ENCODE measurements around the gene KCNQ5.
"Not testable (repeated sequence)": the region's sequence is repeated elsewhere in the genome, so short reads cannot be mapped to it uniquely, and the experiment has no call there.

Gene KCNQ5

DNA sequence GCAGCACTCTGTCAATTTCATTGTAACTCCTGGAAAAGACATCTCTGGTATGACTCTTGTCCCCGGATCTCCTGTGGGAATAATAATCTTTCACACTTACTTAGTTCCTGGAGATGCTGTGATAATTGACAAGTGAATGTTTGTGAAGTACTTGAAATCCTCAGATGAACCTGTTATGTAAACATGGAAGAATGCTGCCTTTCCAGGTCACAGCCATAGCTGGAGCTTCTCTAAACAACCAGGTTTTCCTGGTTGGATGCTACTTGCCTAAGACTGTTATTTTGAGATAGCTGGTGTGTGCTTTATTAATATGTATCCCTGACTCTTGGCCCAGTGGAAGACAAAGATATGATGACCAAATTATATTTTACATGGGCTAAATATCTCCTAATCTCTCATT is 228.6 kb downstream of the KCNQ5 start:
- DNase-seq, result no peak

DNA sequence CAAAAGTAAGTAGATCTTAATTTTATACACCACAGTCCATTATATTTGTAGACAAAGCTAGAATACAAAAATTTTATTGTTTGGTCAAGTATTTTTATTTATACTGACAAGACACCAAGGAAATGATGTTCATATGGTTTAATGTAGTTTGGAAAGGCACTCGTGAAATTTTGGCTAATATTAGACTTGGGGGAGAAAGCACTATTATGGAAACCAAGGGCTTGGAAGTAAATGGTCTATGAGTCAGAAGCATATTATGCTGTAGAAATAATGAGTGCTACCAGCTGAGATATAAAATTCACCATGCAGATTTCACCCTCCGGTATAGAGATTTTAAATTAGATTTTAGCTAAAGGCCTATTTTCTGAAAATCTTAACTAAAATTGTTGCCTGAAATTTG is 233.6 kb downstream of the KCNQ5 start:
- DNase-seq, result no peak

DNA sequence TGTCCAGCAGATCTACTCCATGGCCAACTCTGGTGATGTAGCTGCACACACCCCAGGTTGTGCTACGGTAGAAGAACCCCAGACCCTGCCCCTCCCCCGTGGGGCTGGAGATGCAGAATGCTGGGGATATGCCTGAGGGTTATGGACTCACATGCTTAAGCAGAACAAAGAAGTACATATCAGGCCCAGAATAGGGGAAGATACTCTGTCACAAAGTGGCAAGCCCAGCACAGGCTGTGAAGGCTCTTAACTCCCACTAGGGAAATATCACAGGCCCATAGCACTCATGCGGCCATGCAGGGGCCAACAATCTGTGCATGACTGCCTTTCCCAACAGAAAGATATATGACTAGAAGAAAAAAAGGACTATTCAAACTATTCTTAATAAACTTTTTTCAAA is 234.9 kb downstream of the KCNQ5 start:
- DNase-seq, result no peak

DNA sequence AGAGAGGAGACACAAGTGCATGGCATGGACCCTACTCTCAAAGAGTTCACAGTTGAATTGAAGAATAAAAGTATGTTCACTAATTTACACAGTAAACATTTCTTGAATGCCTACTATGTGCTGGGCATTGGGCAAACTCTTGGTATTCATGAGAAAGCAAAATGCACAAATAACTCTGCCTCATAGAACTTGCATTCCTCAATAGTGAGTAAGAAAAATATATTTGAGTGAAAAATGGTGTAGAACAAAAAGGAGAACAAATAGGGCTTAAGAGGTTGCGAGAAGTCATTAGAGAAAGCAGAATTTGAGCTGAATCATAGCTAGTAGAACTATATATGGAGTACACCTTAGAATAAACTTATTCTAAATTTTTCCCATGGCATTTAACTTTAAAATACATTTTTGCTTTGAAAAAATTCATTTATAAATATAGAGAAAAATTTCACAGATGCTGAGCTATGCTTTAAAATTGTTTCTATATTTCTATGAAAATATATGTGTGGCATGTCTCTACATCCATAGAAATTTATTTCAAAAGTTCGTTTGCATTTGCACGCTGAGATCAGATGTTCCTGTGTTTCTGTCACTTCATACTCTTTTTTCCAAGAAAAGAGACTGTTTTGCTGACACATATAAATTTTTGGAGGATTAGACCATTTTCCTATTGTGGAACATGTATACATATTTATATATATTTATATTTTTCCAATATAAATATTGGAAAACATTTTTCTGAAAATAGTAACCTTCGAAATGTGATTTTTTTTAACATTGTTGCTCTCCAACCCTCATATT is 236.1 kb downstream of the KCNQ5 start:
- DNase-seq, result no peak

DNA sequence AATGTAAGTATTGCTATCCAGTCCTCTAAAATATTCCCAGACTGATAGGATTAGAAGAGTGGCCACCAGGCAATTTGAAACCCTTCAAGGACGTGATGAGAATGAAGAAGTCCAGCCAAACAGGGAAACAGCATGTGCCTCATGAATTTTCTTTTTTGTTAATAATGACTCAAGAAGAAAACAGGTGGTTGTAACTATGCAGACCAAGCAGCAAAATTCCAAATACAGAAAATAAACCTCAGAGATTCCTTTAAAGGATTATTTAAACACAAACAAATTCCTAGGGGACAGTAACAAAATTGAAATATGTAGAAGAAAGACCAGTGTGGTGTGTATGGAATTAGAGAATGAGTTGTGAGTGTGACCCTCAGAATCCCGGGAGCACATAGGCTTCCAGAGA is 239.2 kb downstream of the KCNQ5 start:
- no peak for DNase-seq

DNA sequence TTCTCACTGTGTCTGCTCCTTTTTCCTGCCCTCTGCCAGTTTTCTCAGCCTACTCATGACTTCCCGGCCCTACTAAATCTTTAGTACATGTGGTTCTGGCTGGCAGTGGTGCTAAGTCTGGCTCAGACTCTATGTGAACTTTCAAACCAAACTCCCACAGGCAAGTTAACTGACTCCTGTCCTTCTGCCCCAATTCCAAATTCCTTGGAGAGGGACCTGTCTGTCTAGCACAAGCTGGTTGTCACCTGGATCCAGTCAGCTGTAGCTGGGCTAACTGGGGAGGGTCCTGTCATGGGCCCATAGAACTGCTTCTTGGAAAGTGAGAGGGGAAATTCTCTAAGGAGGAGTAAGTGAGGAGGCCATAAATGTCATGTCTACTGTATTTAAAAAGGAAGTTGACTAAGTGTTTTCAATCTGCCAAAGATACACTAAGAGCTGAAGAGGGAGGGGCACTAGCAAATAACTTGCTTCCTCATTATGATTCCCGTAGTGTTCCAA is 240.1 kb downstream of the KCNQ5 start:
- no peak for DNase-seq

DNA sequence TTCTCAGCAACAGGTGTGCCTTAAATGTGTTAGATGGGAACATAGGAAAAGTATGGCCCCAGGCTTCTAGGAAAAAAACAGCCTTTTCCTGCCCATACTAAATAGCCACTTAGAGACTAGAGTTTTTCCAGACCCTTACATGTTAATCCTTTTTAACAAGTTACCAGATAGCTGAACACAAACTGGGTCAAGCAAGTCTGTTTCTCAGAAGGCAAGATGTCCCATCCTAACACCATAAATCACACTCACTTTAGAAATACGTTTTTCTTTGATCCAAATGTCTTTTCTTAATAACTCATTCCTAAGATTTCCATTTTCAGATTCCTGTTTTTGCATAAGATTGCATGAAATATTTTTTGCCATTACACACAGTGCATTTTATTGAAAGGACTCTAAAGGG is 241.3 kb downstream of the KCNQ5 start:
- no peak for DNase-seq

DNA sequence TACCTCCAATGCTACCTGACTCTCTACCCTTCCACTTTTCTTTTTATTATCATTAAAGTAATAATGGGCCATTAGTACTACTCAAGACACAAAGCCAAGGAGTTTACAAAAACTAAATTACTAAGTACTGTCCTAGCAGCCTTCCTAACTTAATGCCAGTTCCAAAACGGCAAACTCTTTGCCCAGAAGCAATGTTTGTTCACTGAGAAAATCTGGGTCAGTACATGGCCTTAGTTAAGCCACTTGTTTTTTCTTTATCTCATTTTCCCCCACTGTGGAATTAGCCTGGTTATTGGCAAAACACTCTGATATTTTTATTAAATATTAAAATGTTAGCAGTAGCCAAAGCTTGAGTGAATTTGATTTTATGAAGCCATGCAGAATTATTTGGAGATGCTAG is 242.4 kb downstream of the KCNQ5 start:
- no peak for DNase-seq

DNA sequence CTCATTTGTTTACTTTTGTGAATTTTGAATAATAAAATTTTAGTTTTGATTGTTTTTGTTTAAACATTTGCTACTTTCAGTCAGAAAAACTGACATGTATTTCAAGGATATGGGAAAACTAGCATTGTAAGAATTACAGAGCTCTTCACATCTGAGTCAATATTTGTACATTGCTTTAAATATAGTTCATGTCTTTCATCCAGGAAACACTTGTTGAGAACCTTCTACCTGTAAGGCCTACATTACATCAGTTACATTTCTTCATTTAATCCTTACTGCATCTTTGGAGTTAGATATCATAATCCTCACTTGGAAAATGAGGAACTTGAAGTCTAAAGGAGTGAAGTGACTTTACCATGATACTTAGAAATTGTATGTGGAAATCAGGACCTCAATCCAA is 242.9 kb downstream of the KCNQ5 start:
- DNase-seq, result no peak

DNA sequence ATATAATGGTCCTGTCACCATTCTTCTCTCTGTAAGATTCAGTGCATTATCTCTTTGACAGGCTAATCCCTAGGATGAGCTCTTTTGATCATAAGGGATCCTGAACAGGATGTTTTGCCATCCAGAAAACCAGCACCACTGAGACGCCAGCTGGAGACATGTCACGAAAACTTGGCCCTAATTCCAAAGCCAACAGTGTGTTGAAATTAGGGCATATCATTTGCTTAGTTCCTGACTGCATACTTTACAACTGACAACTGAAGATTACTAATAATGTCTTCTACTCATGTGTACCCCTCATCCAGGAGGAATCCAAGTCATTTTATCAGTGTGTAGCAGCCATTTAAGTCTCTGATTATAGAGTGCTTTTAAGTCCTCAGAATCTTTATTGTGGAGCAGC is 243.6 kb downstream of the KCNQ5 start:
- no peak for DNase-seq

DNA sequence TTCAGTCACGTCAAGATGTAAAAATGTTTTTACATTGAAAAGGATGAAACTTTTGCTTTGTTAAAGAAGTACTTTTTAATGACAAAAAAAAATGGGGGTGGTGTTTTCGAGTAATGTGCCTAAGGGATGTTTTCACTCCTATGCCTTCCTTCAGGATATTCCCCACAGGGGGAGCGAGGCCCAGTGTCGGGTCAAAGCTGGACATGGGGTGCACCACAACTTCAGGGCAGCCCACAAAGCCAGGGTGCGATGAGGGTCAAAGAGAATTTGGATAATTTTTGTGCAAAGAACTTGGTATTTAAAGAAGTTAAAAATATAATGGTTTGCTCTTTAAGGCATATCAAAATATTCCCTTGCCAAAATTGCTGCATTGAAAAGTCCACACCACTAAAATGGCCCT is 247.8 kb downstream of the KCNQ5 start:
- no peak for DNase-seq

DNA sequence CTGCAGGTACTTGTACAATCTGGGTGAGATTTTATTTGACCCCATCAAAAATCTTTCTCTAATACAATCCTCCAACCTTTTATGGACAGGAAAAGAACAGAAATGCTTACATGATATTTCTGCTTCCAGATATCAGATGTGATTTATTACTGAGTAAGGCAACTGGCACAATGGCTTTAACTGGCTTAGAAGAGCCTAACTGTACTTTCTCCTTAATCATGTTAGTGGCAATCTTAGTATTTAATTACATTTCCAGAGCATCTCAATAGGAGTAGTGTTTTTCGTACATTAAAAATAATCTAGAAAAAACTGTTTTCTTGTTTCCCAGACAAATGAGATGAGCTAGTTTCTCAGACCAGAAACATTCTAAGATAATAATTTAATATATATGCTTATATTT is 251.6 kb downstream of the KCNQ5 start:
- no peak for DNase-seq

DNA sequence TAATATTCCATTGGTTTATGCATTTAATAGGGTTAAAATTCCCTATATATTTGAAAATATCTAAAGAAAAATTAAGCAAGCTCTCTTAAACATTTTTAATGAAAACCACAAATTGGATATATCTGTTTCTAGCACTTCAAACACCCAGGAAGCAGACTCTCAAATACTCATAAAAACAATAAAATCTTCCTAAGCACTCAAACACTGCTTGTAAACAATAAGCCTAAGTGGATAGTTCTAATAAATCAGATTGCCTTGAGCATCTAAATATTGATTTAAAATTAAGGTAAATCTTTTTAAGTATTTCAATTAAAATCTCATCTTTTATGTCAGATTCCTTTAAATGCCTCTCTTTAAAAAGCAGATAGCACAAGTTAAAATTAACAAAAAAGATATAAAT is 254.4 kb downstream of the KCNQ5 start:
- DNase-seq, result no peak

DNA sequence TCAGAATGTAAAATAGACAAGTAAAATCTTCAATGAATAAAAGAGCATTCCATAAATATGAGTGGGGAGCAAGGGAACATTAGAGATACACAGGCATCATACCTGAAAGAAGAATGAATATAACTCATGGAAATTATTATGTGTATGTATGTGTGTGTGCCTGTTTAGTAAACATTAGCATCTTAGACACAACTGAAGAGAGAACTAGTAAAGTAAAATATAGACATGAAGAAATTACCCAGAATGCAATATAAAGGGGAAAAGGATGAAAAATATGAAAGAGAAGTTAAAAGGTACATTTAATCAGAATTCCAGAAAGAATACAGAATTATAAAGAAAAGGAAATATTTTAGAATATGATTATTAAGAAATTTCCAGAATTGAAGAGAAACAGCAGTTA is 264.3 kb downstream of the KCNQ5 start:
- DNase-seq, result no peak

DNA sequence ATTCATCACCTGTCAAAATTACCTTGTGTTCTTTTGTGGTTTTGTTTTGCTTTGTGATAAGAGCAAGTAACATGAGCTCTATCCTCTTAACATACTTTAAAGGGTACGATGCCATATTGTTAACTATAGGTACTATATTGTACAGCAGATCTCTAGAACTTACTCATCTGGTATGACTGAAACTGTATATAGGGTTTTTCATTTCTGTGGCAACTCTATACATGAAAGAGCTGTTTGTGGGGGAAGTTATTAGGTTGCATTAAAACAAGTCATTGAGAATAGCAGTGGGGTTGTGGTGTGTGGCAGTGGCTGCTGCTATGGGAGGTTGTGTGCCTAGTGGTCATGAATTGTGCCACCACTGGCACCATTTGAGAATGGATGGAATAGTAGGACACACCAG is 268.4 kb downstream of the KCNQ5 start:
- DNase-seq, result no peak

DNA sequence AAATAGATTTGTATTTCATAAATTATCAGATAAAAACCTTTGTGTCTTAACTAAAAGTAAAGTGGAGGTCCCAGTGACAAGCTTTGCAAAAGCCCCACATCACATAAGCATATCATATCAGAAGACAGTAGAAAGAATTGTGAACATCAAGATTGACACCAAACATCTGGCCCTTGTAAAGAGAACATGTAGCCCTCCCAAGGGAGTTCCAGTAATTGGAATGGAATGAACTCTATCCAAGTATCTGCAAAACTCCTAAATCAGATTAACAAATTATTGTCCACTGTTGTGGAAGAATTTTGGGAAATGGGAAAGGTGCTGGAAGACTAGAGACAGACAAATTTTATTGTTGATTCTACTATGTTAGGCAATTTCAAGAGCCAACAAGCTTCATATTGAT is 268.8 kb downstream of the KCNQ5 start:
- DNase-seq, result no peak

DNA sequence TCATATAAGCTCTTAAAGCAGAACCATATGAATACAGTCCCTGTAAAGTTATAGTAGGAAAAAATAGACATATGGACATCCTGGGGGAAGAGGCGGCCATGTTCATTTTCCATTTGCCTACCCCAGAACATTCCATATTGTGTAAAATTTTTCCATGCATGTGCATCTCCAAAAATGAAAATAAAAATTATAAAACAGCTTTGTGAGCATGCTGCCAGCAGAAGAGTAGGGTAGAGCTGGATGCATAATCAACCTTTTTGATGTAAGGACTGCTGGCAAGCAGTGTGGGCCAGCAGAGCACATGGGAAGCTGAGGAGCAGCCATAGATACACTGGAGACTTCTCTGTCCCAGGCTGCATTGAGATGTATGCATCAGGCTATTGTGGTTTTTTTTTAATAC is 271.0 kb downstream of the KCNQ5 start:
- no peak for DNase-seq

DNA sequence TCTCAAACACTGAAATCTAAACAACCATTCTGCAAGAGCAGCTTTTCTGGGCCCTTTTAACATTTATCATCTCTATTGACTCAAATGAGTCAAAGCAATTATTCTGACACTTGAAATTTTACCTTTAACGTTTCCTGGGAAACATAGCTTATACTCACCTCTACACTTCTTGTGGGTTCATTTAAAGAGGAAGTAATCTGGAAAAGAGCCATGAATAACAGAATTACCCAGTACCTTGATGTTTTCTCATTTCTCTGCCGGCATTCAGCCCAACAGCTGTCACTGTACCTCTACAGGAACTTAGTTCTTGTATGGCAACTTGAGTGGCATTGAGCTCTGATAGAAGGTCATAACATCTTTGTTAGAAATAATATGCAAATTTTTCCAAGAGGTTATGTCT is 272.2 kb downstream of the KCNQ5 start:
- no peak for DNase-seq

DNA sequence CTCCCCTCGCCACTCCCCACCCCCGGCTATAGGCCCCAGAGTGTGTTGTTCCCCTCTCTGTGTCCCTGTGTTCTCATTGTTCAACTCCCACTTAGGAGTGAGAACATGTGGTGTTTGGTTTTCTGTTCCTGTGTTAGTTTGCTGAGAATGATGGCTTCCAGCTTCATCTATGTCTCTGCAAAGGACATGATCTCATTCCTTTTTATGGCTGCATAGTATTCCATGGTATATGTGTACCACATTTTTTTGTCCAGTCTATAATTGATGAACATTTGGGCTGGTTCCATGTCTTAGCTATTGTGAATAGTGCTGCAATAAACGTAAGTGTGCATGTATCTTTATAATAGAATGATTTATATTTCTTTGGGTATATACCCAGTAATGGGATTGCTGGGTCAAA is 276.4 kb downstream of the KCNQ5 start:
- not testable (repeated sequence) for DNase-seq

DNA sequence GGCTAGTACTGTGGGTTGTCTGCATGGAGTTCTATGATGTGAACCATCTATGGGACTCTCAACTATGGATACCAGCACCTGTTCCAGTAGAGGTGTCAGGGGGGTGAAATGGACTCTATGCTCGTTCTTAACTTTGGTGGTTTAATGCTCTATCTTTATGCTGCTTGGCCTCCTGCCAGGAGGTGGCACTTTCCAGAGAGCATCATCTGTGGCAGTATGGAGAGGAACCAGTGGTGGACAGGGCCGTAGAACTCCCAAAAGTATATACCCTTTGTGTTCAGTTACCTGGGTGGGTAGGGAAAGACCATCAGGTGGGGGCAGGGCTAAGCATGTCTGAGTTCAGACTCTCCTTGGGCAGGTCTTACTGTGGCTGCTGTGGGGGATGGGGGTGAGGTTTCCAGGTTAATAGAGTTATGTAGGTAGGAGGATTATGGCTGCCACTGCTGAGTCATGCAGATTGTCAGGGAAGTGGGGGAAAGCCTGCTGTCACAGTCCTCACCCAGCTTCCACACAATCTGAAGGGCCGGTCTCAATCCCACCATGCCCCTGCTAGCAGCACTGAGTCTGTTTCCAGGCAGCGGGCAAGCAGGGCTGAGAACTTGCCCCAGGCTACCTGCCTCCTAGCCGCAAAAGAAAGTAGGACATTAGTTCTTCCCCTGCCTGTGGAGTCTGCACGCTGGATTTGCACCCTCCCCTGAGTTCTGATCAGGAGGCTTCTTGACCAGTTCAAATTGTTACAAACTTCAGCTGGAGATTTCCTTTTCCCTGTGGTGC is 284.0 kb downstream of the KCNQ5 start:
- no peak for DNase-seq

DNA sequence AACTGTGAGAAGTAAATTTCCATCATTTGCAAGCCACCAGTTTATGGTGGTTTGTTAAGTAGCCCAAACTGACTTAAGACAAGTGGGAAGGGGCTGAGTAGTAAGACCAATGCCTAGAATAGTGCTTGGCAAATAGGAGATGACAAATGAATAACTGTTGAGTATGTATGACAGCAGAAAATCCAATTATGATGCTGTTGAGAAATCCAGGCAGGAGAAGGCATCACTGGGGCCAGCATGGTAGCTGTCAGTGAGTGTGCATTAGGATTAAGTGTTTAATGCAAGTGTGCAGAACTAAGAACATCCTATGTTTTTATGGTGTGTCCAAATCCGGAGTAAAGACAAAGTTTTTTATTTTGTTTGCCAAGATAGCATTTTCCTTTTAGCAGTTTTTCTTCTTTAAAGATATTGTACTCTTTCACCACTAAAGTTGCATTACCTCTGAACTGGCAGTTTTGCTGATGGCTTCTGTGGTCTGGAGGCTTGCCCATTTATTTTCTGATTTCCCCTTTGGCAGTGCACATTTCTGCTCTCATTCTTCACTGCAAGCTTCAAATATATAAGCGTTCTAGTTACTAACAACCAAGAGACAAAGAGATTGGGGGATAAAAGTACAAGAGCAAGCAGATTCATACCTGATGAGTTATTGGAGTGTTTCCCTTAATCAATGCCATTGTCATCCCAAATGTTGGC is 289.7 kb downstream of the KCNQ5 start:
- no peak for DNase-seq

DNA sequence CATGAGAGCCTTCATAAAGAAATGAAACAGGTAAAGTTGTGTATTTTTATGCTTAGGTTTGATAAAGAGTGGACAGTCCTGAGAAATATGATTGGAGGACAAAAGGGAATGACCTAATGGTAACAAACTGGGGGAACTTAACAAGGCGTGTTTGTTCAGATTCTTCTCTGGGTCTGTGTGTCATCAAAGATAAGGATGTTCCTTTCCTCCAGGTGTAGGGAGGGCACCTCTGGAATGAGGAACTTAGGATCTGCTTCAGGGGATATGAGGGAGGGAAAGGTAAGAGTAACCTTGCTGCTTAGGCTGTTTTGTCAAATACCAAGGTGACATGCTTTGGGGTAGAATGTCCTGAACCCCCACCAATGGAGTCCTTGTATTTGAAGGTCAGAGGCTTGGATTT is 291.9 kb downstream of the KCNQ5 start:
- DNase-seq, result no peak

DNA sequence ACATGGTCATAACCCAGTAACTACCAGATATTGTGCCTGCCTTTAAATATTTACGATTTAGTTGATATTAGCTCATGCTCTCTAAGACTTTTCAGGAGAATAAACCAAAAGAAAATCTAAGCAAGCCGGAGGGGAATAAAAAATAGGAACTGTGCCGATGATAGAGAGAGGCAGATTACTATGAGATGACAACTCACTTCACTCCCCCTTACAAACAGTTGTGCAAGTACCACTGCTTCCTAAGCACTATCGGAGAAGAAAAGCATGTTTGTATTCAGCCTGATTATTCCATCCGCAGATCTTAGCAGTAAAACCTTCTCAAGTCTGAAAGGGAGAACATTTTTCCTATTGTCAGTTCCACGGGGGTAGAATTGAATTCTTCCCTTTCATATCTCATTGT is 294.4 kb downstream of the KCNQ5 start:
- DNase-seq, result no peak

DNA sequence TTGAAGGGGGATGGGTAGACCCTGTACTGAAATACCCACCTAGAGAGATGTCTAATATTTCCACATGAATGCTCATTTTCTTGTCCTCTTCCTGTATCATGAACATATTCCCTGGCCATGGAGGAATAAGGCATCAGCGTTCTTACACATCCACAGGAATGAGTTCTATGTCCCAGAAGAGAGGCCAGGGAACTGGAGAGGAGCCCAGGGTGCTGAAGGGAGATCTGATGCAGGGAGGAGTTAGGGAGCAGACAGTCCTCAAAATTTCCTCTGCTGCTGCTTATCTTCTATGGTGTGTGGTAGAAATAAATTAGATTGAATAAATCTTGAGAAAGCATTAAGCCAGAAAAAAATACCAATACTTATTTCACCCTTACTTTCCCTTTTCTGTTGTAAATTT is 295.0 kb downstream of the KCNQ5 start:
- DNase-seq, result no peak

All from activated T-cell treated with anti-CD3 and anti-CD28 coated beads, Interleukin-2, amount 50 U/mL, for 48 hours (primary cell).